ENCODE results near the gene FBLN5. TPM values are rescaled to one million over a fixed set of nuclear protein-coding genes. Genes with fewer than 3 reads are reported as not detected.

FBLN5 gene
- total RNA-seq, 1 experiment from 2014 or later = 3.3 TPM

GRCh38 chr14:91841065-91841464, 106.4 kb downstream of the FBLN5 start:
- POLR2A ChIA-PET = no interaction called here
- H2AFZ ChIP-seq (ENCODE audit: low read depth, low read length, poor library complexity, severe bottlenecking) = no peak overlapping the region
- H3K27ac ChIP-seq (ENCODE audit: low read depth, low read length) = no peak overlapping the region
- H3K36me3 ChIP-seq (ENCODE audit: control insufficient read depth in 1 of 2, insufficient read depth in 2 of 2, low read length in 2 of 2) = no peaks in the 10 kb centered on the region
- H3K9ac ChIP-seq (ENCODE audit: low read length) = no peak overlapping the region
- H3K4me3 ChIP-seq (replicated peaks in 1 of 2; ENCODE audit: low read depth in 1 of 2, low read length in 2 of 2) = no peak overlapping the region
- DNase-seq (ENCODE audit: low read depth, low spot score) = no peak
- no peak overlapping the region for H3K4me2 ChIP-seq (ENCODE audit: low read length)
- no peaks in the 10 kb centered on the region for H3K9me3 ChIP-seq (ENCODE audit: control insufficient read depth in 1 of 2, insufficient read depth in 1 of 2, low read depth in 1 of 2, low read length in 2 of 2)
- H3K79me2 ChIP-seq (ENCODE audit: insufficient read depth, low read length) = no peaks in the 10 kb centered on the region
- no peak for ATAC-seq
- no peaks in the 10 kb centered on the region for H3K27me3 ChIP-seq (ENCODE audit: insufficient read depth, low read length)
- no peaks in the 10 kb centered on the region for H4K20me1 ChIP-seq (ENCODE audit: insufficient read depth)
- intact Hi-C loops (cut with micrococcal nuclease) = no loop called here
- RAD21 ChIA-PET (ENCODE audit: low non-redundant PET in 1 of 2, low total read pairs in 2 of 2, uncharacterized antibody in 2 of 2, unreplicated experiment in 2 of 2) = no interaction called here
- TF ChIP-seq CBX3 (IDR thresholded peaks at IDR 0.05; ENCODE audit: low read depth) (no peak), EGR1 (IDR thresholded peaks at IDR 0.05; ENCODE audit: low read depth) (no peak), ELF1 (IDR thresholded peaks at IDR 0.05; ENCODE audit: borderline replicate concordance, low read depth) (no peak), TCF7L2 (IDR thresholded peaks at IDR 0.05; ENCODE audit: borderline replicate concordance, extremely low read depth, insufficient read depth, insufficient read length) (no peak), ZFX (IDR thresholded peaks at IDR 0.05) (no peak), SIN3A (IDR thresholded peaks at IDR 0.05; ENCODE audit: low read depth) (no peak), FOSL1 (IDR thresholded peaks at IDR 0.05; ENCODE audit: low read depth) (no peak), EZH2 (IDR thresholded peaks at IDR 0.05) (no peak), CEBPB (IDR thresholded peaks at IDR 0.05; ENCODE audit: low read depth) (no peak), MAX (IDR thresholded peaks at IDR 0.05) (no peak), ATF3 (IDR thresholded peaks at IDR 0.05) (no peak), JUND (IDR thresholded peaks at IDR 0.05) (no peak), ZBTB33 (IDR thresholded peaks at IDR 0.05; ENCODE audit: extremely low read depth, insufficient replicate concordance, low read length) (no peak), REST (IDR thresholded peaks at IDR 0.05; ENCODE audit: low read depth) (no peak), POLR2AphosphoS5 (IDR thresholded peaks at IDR 0.05; ENCODE audit: low read depth, low read length) (no peak)
- BruUV-seq (replicated peaks) = no TSS peak
- no peaks in the 10 kb centered on the region for H3K9me2 ChIP-seq (ENCODE audit: insufficient read depth)
- CTCF ChIA-PET = no interaction called here
- peaks cover 5 to 8% of the 10 kb centered on the region in 2 experiments; a peak in 3 of 4 replicates for H3K4me1 ChIP-seq (ENCODE audit: control insufficient read depth in 1 of 2, insufficient read depth in 2 of 2, low read length in 2 of 2)
